ENCODE results near the gene CHAD. TPM values are rescaled to one million over a fixed set of nuclear protein-coding genes. Genes with fewer than 3 reads are reported as not detected.

Gene CHAD
- total RNA-seq, 4 donors from 2014 or later: 3.2 to 8.2 (median 7.2) TPM

DNA sequence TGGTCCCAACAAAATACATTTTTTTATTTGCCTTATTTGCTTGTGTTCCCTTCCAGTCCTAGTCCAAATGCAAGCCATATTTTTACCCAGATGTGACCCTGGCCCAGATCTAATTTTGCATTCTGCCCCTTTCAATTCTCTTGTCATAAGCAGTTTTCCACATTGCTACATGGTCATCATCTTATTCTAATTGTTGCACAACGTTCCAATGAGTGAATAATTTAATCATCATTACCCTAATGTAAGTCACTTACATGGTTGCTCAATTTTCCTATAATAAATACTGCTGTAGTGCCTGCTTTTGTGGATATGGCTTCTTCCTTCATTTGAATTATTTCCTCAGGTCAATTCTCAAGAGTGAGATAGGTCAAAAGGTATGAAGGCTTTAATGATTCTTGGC lies 22.8 kb upstream of the CHAD start:
- intact Hi-C loops (cut with DNase I; ENCODE audit: low total_unique reads): no loop called here
- no peak overlapping the region for H3K4me3 ChIP-seq (ENCODE audit: low read depth, poor library complexity, severe bottlenecking)
- 32% methylated on average over 1 of the region's 1 CpG for WGBS, 2 donors
- TF ChIP-seq POLR2A (IDR thresholded peaks at IDR 0.05): no peak
- TF ChIP-seq, protein P1, sequence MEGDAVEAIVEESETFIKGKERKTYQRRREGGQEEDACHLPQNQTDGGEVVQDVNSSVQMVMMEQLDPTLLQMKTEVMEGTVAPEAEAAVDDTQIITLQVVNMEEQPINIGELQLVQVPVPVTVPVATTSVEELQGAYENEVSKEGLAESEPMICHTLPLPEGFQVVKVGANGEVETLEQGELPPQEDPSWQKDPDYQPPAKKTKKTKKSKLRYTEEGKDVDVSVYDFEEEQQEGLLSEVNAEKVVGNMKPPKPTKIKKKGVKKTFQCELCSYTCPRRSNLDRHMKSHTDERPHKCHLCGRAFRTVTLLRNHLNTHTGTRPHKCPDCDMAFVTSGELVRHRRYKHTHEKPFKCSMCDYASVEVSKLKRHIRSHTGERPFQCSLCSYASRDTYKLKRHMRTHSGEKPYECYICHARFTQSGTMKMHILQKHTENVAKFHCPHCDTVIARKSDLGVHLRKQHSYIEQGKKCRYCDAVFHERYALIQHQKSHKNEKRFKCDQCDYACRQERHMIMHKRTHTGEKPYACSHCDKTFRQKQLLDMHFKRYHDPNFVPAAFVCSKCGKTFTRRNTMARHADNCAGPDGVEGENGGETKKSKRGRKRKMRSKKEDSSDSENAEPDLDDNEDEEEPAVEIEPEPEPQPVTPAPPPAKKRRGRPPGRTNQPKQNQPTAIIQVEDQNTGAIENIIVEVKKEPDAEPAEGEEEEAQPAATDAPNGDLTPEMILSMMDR (IDR thresholded peaks at IDR 0.05): no peak
- DNase-seq (ENCODE audit: low spot score in 2 of 2): no peak

DNA sequence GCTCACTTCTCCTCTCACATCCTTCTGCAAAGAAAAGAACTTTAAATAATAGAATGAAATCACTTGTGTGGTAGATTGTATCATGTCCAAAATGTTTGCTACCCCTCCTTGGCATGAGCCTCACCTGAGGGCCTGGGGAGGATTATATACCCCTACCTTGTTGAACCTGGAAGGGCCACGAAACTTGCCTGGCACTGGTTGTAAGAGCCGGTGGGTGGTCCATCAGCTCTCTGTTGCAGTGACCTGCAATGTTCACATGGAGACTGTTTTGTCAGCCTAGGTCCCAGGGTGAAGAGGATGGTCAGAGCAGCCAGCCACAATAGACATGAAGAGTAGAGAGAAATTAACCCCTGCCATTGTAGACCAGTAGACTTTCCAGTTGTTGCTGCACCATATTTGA lies 20.2 kb upstream of the CHAD start:
- 88 to 96% methylated on average over 2 of the region's 2 CpGs for WGBS, 2 donors
- DNase-seq (ENCODE audit: low spot score in 2 of 2): no peak
- no peak overlapping the region for H3K4me3 ChIP-seq (ENCODE audit: low read depth, poor library complexity, severe bottlenecking)
- TF ChIP-seq POLR2A (IDR thresholded peaks at IDR 0.05): no peak
- TF ChIP-seq, protein P1 (IDR thresholded peaks at IDR 0.05): no peak
- intact Hi-C loops (cut with DNase I; ENCODE audit: low total_unique reads): loop anchor here (10.0 kb wide), 2 partner anchors 46 to 136 kb away; partner anchors contain the start of gene EPN3

DNA sequence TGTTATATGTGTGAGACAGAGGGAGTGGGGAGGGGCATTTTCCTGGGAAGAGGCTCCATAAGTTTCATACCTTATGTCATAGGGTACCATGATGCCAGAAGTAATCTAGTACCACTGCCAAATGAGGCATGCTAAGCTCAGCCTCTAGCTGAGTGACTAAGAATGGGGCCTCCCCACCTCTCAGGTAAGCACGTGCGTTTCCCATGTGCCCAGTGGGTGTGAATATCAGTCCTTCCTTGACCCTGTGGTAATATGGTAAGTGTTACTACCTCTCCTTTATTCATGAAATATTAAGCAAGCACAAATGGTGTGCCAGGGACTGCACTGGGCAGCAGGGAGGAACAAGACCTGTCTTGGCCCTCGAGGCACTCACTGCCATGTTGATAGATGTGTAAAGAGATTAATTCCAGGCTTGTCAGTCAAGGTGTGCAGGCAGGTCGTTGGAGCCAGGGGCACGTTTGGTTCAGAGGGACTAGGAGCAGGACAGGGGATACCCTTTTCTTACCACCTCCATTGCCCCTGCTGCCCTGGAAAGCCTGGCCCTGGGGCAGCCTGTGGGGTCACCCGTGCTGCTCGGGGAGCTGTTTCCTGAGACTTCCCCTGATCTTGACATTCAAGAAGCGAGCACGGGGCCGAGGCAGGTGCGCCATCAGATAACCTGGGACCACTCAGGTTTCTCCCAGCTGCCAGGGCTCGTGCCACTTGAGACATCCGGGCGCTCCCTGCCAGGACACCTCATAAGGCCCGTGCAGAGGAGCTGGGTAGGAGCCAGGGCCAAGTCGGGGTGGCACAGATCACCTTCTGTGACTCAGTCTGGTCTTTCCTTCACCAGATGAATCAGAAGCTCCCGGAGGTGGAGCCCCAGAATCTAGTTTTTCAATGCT lies 18.8 kb upstream of the CHAD start:
- H3K4me3 ChIP-seq (ENCODE audit: low read depth, poor library complexity, severe bottlenecking): no peak overlapping the region
- DNase-seq (ENCODE audit: low spot score in 2 of 2): peak in 1 of 2 donors; percentile 62
- 44 to 50% methylated on average over 16 to 17 of the region's 17 CpGs for WGBS, 2 donors
- intact Hi-C loops (cut with DNase I; ENCODE audit: low total_unique reads): loop anchor here (10.0 kb wide), 2 partner anchors 47 to 137 kb away; partner anchors contain the start of gene EPN3
- no peak for TF ChIP-seq POLR2A (IDR thresholded peaks at IDR 0.05)
- TF ChIP-seq, protein P1 (IDR thresholded peaks at IDR 0.05): no peak

DNA sequence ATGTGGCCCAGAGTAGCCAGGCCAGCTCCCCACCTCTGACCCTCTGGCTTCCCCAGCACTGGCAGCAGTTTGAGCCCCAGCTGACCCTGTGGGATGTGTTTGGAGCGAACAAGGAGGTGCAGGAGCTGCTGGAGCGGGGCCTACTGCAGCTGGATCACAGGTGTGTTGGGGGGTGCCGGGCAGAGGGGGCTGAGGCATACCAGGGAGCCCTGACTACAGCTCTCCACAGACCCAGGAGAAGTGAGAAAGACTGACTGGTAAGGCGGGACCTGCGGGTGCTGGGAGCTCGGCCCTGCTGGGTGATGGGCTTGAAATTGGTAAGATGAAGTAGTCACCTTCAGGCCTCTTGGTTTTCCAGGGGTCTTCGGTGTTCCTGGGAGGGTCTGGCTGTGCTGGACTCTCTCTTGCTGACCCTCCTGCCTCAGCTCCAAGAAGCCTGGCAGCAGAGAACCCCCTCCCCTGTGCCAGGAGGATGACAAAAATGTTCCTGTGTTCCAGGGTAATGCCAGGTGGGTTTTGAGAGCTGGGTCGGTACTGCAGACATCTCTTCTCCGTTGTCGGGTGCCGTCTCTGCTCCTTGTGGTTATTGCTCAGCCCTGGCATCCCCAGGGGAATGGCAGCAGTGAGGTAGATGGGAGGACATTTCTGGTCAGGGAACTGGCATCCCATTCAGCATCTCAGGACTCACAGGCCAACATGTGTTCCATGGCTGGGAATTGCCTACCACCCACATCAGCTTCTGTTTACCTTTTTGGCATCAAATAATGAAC lies 15.9 kb upstream of the CHAD start:
- intact Hi-C loops (cut with DNase I; ENCODE audit: low total_unique reads): loop anchor here (5.0 to 10.0 kb wide), 3 partner anchors 50 to 213 kb away; partner anchors contain the start of gene EPN3
- no peak overlapping the region for H3K4me3 ChIP-seq (ENCODE audit: low read depth, poor library complexity, severe bottlenecking)
- no peak for DNase-seq (ENCODE audit: low spot score in 2 of 2)
- 93% methylated on average over 11 of the region's 11 CpGs for WGBS, 2 donors
- TF ChIP-seq, protein P1 (IDR thresholded peaks at IDR 0.05): no peak
- no peak for TF ChIP-seq POLR2A (IDR thresholded peaks at IDR 0.05)

DNA sequence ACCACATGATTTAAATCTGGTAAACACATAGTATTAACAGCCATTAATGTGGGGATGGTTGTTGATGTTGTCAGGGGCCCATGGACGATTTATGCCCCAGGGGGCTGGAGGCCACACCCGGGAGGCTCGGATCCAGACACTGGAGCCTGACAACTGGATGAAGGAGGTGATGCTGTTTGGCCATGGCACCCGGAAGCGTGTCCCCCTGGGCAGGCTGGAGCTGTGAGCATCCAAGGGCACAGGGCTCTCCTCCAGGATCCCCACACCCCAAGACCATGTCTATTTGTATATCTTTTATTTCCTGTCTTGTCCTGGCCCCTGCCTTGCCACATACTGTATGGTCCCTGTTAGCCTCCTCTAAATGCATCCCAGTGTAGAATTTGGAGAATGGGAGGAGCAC lies 14.6 kb upstream of the CHAD start:
- no peak for DNase-seq (ENCODE audit: low spot score in 2 of 2)
- TF ChIP-seq, protein P1 (IDR thresholded peaks at IDR 0.05): no peak
- TF ChIP-seq POLR2A (IDR thresholded peaks at IDR 0.05): no peak
- intact Hi-C loops (cut with DNase I; ENCODE audit: low total_unique reads): loop anchor here (5.0 to 10.0 kb wide), 3 partner anchors 52 to 214 kb away; partner anchors contain the start of gene EPN3
- H3K4me3 ChIP-seq (ENCODE audit: low read depth, poor library complexity, severe bottlenecking): no peak overlapping the region
- WGBS, 2 donors: 60 to 63% methylated on average over 5 of the region's 5 CpGs

Measured in lower leg skin (tissue), 4 donors.